HL-60 (cell line): ENCODE results near the gene KRTAP10-1.

Experiments
- DNase-seq, 2 experiments: peaks; one replicate each; pipeline ENCODE4 v3.0.0-alpha.2; 2010 to 2020; ENCODE audit warnings: low read depth in 1 of 2, low spot score in 1 of 2
- H3K27ac ChIP-seq: fragments of 250-450 bp; sonication (Bioruptor Pico); replicated peaks from 2 replicates; pipeline ENCODE4 v1.5.1; 2020; ENCODE audit warnings: mild to moderate bottlenecking, moderate library complexity
- H3K27me3 ChIP-seq: fragments of 250-450 bp; sonication (Bioruptor Pico); 2 replicates; pipeline ENCODE4 v1.5.1; 2021; ENCODE audit warnings: mild to moderate bottlenecking, moderate library complexity; ENCODE audit not compliant: insufficient read depth, poor library complexity, severe bottlenecking
- H3K4me3 ChIP-seq: replicated peaks from 2 replicates; pipeline ENCODE4 v1.5.1; 2011; ENCODE audit warnings: mild to moderate bottlenecking, control low read depth, low read length; ENCODE audit not compliant: insufficient read depth
- GABPA ChIP-seq: IDR thresholded peaks from 2 replicates; pipeline ENCODE4 v1.6.1; 2012; ENCODE audit warnings: low read depth
- POLR2AphosphoS5 ChIP-seq: IDR thresholded peaks from 2 replicates; pipeline ENCODE4 v1.6.1; 2012; ENCODE audit warnings: low read depth
- REST ChIP-seq: IDR thresholded peaks from 2 replicates; pipeline ENCODE4 v1.6.1; 2012; ENCODE audit warnings: low read depth; ENCODE audit not compliant: insufficient replicate concordance
- SPI1 ChIP-seq: IDR thresholded peaks from 2 replicates; pipeline ENCODE4 v1.6.1; 2012; ENCODE audit warnings: low read depth, mild to moderate bottlenecking, borderline replicate concordance
- TF ChIP-seq, protein P1 (sequence below): IDR thresholded peaks from one replicate; pipeline ENCODE4 v1.5.1; 2011; ENCODE audit warnings: low read length, control low read depth, inconsistent platforms; ENCODE audit not compliant: insufficient read depth

The KRTAP10-1 gene

GRCh38 chr21:44569861-44570517 is 30.0 kb upstream of the KRTAP10-1 start:
- Histone ChIP-seq H3K27ac (no peak overlapping the region), H3K27me3 (no peaks in the 10 kb centered on the region), H3K4me3 (no peak overlapping the region)
- no peak for DNase-seq
- TF ChIP-seq SPI1 (no peak), POLR2AphosphoS5 (no peak), GABPA (no peak), REST (no peak)
- TF ChIP-seq, protein P1, sequence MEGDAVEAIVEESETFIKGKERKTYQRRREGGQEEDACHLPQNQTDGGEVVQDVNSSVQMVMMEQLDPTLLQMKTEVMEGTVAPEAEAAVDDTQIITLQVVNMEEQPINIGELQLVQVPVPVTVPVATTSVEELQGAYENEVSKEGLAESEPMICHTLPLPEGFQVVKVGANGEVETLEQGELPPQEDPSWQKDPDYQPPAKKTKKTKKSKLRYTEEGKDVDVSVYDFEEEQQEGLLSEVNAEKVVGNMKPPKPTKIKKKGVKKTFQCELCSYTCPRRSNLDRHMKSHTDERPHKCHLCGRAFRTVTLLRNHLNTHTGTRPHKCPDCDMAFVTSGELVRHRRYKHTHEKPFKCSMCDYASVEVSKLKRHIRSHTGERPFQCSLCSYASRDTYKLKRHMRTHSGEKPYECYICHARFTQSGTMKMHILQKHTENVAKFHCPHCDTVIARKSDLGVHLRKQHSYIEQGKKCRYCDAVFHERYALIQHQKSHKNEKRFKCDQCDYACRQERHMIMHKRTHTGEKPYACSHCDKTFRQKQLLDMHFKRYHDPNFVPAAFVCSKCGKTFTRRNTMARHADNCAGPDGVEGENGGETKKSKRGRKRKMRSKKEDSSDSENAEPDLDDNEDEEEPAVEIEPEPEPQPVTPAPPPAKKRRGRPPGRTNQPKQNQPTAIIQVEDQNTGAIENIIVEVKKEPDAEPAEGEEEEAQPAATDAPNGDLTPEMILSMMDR = no peak

DNA sequence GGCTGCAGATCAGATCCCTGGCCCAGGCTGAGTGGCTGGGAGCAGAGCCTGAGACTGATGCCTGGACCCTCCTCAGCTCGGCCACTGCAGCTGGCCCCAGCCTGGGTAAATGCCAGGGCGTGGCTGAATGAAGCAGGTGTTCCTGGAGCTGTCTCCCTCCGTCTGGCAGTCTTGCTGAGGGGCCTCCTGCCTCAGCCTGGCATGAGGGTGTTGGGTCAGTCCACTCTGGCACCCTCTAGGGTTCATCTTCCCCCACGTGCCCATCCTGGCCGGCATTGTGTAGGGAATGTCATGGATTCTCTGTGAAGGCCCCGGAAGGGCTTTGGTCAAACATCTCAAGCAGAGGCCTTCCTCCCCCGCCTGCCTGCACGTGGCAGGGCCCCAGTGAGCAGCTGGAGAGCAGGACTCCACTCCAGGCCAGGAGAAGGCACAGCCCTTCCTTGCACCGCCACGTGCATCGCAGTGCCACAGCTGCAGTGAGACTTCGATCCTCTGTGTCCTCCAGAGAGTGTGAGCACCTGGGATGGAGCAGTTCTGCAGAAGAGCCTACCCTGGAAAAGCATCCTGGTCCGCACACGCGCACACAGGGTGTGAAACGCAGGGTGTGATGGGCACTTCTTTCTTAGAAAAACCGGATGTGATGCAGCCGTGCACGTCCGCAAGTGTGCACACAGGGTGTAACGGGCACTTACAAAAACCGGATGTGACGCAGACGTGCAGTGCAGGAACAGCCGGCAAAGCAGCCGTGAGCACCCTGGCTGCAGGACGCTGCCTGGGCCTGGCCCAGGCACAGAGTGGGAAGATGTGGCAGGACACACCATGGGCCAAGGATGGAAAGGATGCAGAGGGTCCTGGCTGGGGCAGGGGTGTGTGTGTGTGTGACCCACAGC is 28.9 kb upstream of the KRTAP10-1 start:
- Histone ChIP-seq H3K27me3 (no peaks in the 10 kb centered on the region), H3K27ac (no peak overlapping the region), H3K4me3 (no peak overlapping the region)
- TF ChIP-seq GABPA = no peak
- TF ChIP-seq POLR2AphosphoS5 = no peak
- TF ChIP-seq, protein P1 = no peak
- TF ChIP-seq SPI1 = no peak
- no peak for TF ChIP-seq REST
- no peak for DNase-seq

GRCh38 chr21:44568261-44568660 is 28.3 kb upstream of the KRTAP10-1 start:
- DNase-seq = no peak
- Histone ChIP-seq H3K27ac (no peak overlapping the region), H3K4me3 (no peak overlapping the region), H3K27me3 (no peaks in the 10 kb centered on the region)
- TF ChIP-seq REST = no peak
- TF ChIP-seq POLR2AphosphoS5 = no peak
- no peak for TF ChIP-seq GABPA
- TF ChIP-seq, protein P1 = no peak
- no peak for TF ChIP-seq SPI1
